Activated CD4-positive, alpha-beta memory T cell treated with anti-CD3 and anti-CD28 coated beads, Interleukin-2, amount 10 ng/mL, durations not matched to agents 7 days and 5 days (primary cell): Measurements from ENCODE around the gene FUNDC2. TPM values are rescaled to one million over a fixed set of nuclear protein-coding genes. Genes with fewer than 3 reads are reported as not detected.

ENCODE experiments used
- CTCF ChIA-PET: fragments of 350-600 bp; sonication (Branson Sonifier 250); formaldehyde crosslinking; loops from one replicate; lab custom pipeline; 2021; ENCODE audit warnings: antibody characterized with exemption, inconsistent platforms; lab: Charles Lee
- POLR2A ChIA-PET: fragments of 350-600 bp; sonication (Branson Sonifier 250); formaldehyde crosslinking; loops from one replicate; lab custom pipeline; 2021; ENCODE audit warnings: antibody characterized with exemption; lab: Charles Lee
- DNase-seq: peaks from one replicate; pipeline ENCODE4 v3.0.0-alpha.2; 2020
- H3K27ac Mint-ChIP-seq: one replicate; pipeline ENCODE4 v1.8.0; 2021; ENCODE audit warnings: mild to moderate bottlenecking, mixed read lengths
- H3K27me3 Mint-ChIP-seq: one replicate; pipeline ENCODE4 v1.8.0; 2021; ENCODE audit warnings: mixed read lengths
- H3K36me3 Mint-ChIP-seq: one replicate; pipeline ENCODE4 v1.8.0; 2021; ENCODE audit warnings: low read depth, mixed read lengths
- H3K4me1 Mint-ChIP-seq: one replicate; pipeline ENCODE4 v1.8.0; 2021; ENCODE audit warnings: mixed read lengths
- H3K4me3 Mint-ChIP-seq: one replicate; pipeline ENCODE4 v1.8.0; 2021; ENCODE audit warnings: mild to moderate bottlenecking, mixed read lengths
- H3K9me3 Mint-ChIP-seq: one replicate; pipeline ENCODE4 v1.8.0; 2021; ENCODE audit warnings: mixed read lengths
- total RNA-seq, 2 experiments: library from RNA; stranded (reverse); gene quantifications; one replicate each; pipeline ENCODE4 v1.2.3, GENCODE V29; 2021

The FUNDC2 gene
- total RNA-seq, 2 experiments from 2014 or later, result 45.7 to 49.9 TPM

GRCh38 chrX:155056877-155057792, 30.5 kb downstream of the FUNDC2 start:
- H3K9me3 Mint-ChIP-seq, result no peaks in the 10 kb centered on the region
- peak overlapping the region; percentile 59 for H3K4me3 Mint-ChIP-seq
- ChIA-PET POLR2A (interaction anchor here (0.8 to 3.1 kb wide), 5 partner anchors 13 to 160 kb away, joined by 3 to 13 read pairs (median 4); partner anchors contain the start of genes BRCC3, CMC4, FUNDC2 and MTCP1), CTCF (interaction anchor here (0.6 to 3.4 kb wide), 17 partner anchors 8 to 139 kb away, joined by 3 to 23 read pairs (median 5); partner anchors contain the start of genes CMC4, F8, FUNDC2 and MTCP1)
- H3K27me3 Mint-ChIP-seq, result no peaks in the 10 kb centered on the region
- peak overlapping the region; percentile 67 for H3K27ac Mint-ChIP-seq
- H3K4me1 Mint-ChIP-seq, result peaks cover 35% of the 10 kb centered on the region
- peaks cover 19% of the 10 kb centered on the region for H3K36me3 Mint-ChIP-seq
- DNase-seq, result peak; percentile 57

- H3K27ac Mint-ChIP-seq, result no peak overlapping the region
- H3K27me3 Mint-ChIP-seq, result no peaks in the 10 kb centered on the region
- no peak for DNase-seq
- H3K4me1 Mint-ChIP-seq, result peaks cover 18% of the 10 kb centered on the region
- H3K4me3 Mint-ChIP-seq, result no peak overlapping the region
- ChIA-PET CTCF (interaction anchor here (1.4 kb wide), 1 partner anchor 13 kb away, joined by 3 read pairs; no protein-coding TSS in a partner anchor), POLR2A (interaction anchor here (1.7 kb wide), 1 partner anchor 35 kb away, joined by 4 read pairs; the partner anchor contains the start of gene FUNDC2)
- no peaks in the 10 kb centered on the region for H3K9me3 Mint-ChIP-seq
- H3K36me3 Mint-ChIP-seq, result peaks cover 6% of the 10 kb centered on the region
Observed at GRCh38 chrX:155061760-155062159, 35.1 kb downstream of the FUNDC2 start.

- H3K4me1 Mint-ChIP-seq, result peaks cover 36% of the 10 kb centered on the region
- no peak overlapping the region for H3K4me3 Mint-ChIP-seq
- H3K36me3 Mint-ChIP-seq, result peaks cover 6% of the 10 kb centered on the region
- no peak for DNase-seq
- no peak overlapping the region for H3K27ac Mint-ChIP-seq
- ChIA-PET POLR2A (no interaction called here), CTCF (interaction anchor here (0.8 kb wide), 1 partner anchor 147 kb away, joined by 3 read pairs; no protein-coding TSS in a partner anchor)
- H3K9me3 Mint-ChIP-seq, result no peaks in the 10 kb centered on the region
- H3K27me3 Mint-ChIP-seq, result no peaks in the 10 kb centered on the region
Observed at GRCh38 chrX:155065035-155065734, 38.5 kb downstream of the FUNDC2 start.

- H3K4me1 Mint-ChIP-seq, result peaks cover 46% of the 10 kb centered on the region
- peak overlapping the region; percentile 34 for H3K4me3 Mint-ChIP-seq
- ChIA-PET POLR2A (no interaction called here), CTCF (interaction anchor here (0.6 kb wide), 1 partner anchor 11 kb away, joined by 3 read pairs; no protein-coding TSS in a partner anchor)
- H3K9me3 Mint-ChIP-seq, result no peaks in the 10 kb centered on the region
- H3K27ac Mint-ChIP-seq, result no peak overlapping the region
- H3K36me3 Mint-ChIP-seq, result peaks cover 15% of the 10 kb centered on the region
- DNase-seq, result no peak
- no peaks in the 10 kb centered on the region for H3K27me3 Mint-ChIP-seq
Observed at GRCh38 chrX:155068165-155068564, 41.5 kb downstream of the FUNDC2 start.

GRCh38 chrX:155069414-155069813, 42.8 kb downstream of the FUNDC2 start:
- CTCF ChIA-PET, result interaction anchor here (1.0 kb wide), 1 partner anchor 11 kb away, joined by 3 read pairs; no protein-coding TSS in a partner anchor
- Mint-ChIP-seq H3K4me1 (peaks cover 58% of the 10 kb centered on the region), H3K27ac (no peak overlapping the region)

GRCh38 chrX:155070038-155070437, 43.4 kb downstream of the FUNDC2 start:
- no peaks in the 10 kb centered on the region for H3K9me3 Mint-ChIP-seq
- POLR2A ChIA-PET, result interaction anchor here (1.7 to 3.1 kb wide), 3 partner anchors 14 to 43 kb away, joined by 6 to 13 read pairs (median 12); partner anchors contain the start of gene FUNDC2
- DNase-seq, result no peak
- H3K4me1 Mint-ChIP-seq, result peaks cover 59% of the 10 kb centered on the region
- H3K27me3 Mint-ChIP-seq, result no peaks in the 10 kb centered on the region
- peak overlapping the region; percentile 86 for H3K27ac Mint-ChIP-seq
- CTCF ChIA-PET, result interaction anchor here (1.0 to 1.1 kb wide), 2 partner anchors 12 to 13 kb away, joined by 3 to 5 read pairs; no protein-coding TSS in a partner anchor
- peak overlapping the region; percentile 80 for H3K4me3 Mint-ChIP-seq
- peaks cover 28% of the 10 kb centered on the region for H3K36me3 Mint-ChIP-seq

More at GRCh38 chrX:155069414-155069813, 42.8 kb downstream of the FUNDC2 start:
- POLR2A ChIA-PET, result interaction anchor here (3.1 kb wide), 1 partner anchor 14 kb away, joined by 13 read pairs; no protein-coding TSS in a partner anchor
- Mint-ChIP-seq H3K36me3 (peaks cover 27% of the 10 kb centered on the region), H3K4me3 (peak overlapping the region; percentile 80), H3K9me3 (no peaks in the 10 kb centered on the region), H3K27me3 (no peaks in the 10 kb centered on the region)
- no peak for DNase-seq

- Mint-ChIP-seq H3K27me3 (no peaks in the 10 kb centered on the region), H3K9me3 (no peaks in the 10 kb centered on the region), H3K36me3 (peaks cover 34% of the 10 kb centered on the region), H3K4me1 (peaks cover 61% of the 10 kb centered on the region), H3K4me3 (peak overlapping the region; percentile 80), H3K27ac (peak overlapping the region; percentile 86)
- CTCF ChIA-PET, result interaction anchor here (1.1 kb wide), 1 partner anchor 14 kb away, joined by 5 read pairs; no protein-coding TSS in a partner anchor
- POLR2A ChIA-PET, result interaction anchor here (1.7 to 3.1 kb wide), 3 partner anchors 15 to 44 kb away, joined by 6 to 13 read pairs (median 12); partner anchors contain the start of gene FUNDC2
- DNase-seq, result no peak
Observed at GRCh38 chrX:155070663-155070974, 44.0 kb downstream of the FUNDC2 start.

- H3K36me3 Mint-ChIP-seq, result peaks cover 35% of the 10 kb centered on the region
- peak; percentile 83 for DNase-seq
- peaks cover 61% of the 10 kb centered on the region for H3K4me1 Mint-ChIP-seq
- H3K27ac Mint-ChIP-seq, result peak within 1 kb of the TSS; percentile 86
- ChIA-PET POLR2A (interaction anchor here (1.4 to 3.1 kb wide), 4 partner anchors 15 to 145 kb away, joined by 4 to 13 read pairs (median 9); partner anchors contain the start of genes FUNDC2 and VBP1), CTCF (interaction anchor here (1.1 kb wide), 2 partner anchors 14 to 44 kb away, joined by 3 to 5 read pairs; partner anchors contain the start of gene FUNDC2)
- H3K9me3 Mint-ChIP-seq, result no peaks in the 10 kb centered on the region
- no peaks in the 10 kb centered on the region for H3K27me3 Mint-ChIP-seq
- H3K4me3 Mint-ChIP-seq, result peak within 1 kb of the TSS; percentile 90
Observed at GRCh38 chrX:155070975-155071693, 44.5 kb downstream of the FUNDC2 start, which contains the start of the genes BRCC3, CMC4 and MTCP1. Gene BRCC3, plus strand, starts transcription at chrX:155071508. Its CDS starts 20 bp downstream, at chrX:155071528. Gene CMC4, minus strand, starts transcription at chrX:155071136. Its CDS starts 7,113 bp downstream, at chrX:155064023. Gene MTCP1, minus strand, starts transcription at chrX:155071136. Its CDS starts 5,126 bp downstream, at chrX:155066010.

GRCh38 chrX:155071694-155072280, 45.1 kb downstream of the FUNDC2 start:
- CTCF ChIA-PET, result interaction anchor here (1.1 kb wide), 1 partner anchor 45 kb away, joined by 3 read pairs; the partner anchor contains the start of gene FUNDC2
- Mint-ChIP-seq H3K36me3 (peaks cover 35% of the 10 kb centered on the region), H3K4me1 (peaks cover 56% of the 10 kb centered on the region), H3K4me3 (peak overlapping the region; percentile 90), H3K9me3 (no peaks in the 10 kb centered on the region), H3K27me3 (no peaks in the 10 kb centered on the region), H3K27ac (peak overlapping the region; percentile 86)
- POLR2A ChIA-PET, result interaction anchor here (1.4 to 3.1 kb wide), 4 partner anchors 16 to 145 kb away, joined by 4 to 13 read pairs (median 9); partner anchors contain the start of genes FUNDC2 and VBP1
- DNase-seq, result no peak

- H3K36me3 Mint-ChIP-seq, result peaks cover 33% of the 10 kb centered on the region
- H3K27me3 Mint-ChIP-seq, result no peaks in the 10 kb centered on the region
- DNase-seq, result peak; percentile 41
- no peak overlapping the region for H3K4me3 Mint-ChIP-seq
- CTCF ChIA-PET, result interaction anchor here (0.7 to 2.5 kb wide), 8 partner anchors 11 to 320 kb away, joined by 3 to 7 read pairs (median 5); no protein-coding TSS in a partner anchor
- peaks cover 3% of the 10 kb centered on the region for H3K4me1 Mint-ChIP-seq
- no peak overlapping the region for H3K27ac Mint-ChIP-seq
- POLR2A ChIA-PET, result no interaction called here
- no peaks in the 10 kb centered on the region for H3K9me3 Mint-ChIP-seq
Observed at GRCh38 chrX:155086202-155086840, 59.7 kb downstream of the FUNDC2 start.
